Duodenal mucosa (tissue), 2 donors: ENCODE results near the gene ARSB.
"Not testable (repeated sequence)": the region's sequence is repeated elsewhere in the genome, so short reads cannot be mapped to it uniquely, and the experiment has no call there.

Experiments used
- H3K27ac ChIP-seq: one replicate; pipeline ENCODE4 v1.7.0; 2013; ENCODE audit warnings: low read depth, low read length
- H3K27me3 ChIP-seq, 2 donors: one replicate each; pipeline ENCODE4 v1.7.0; 2013; ENCODE audit warnings: low read length in 2 of 2, control low read depth in 1 of 2; ENCODE audit not compliant: insufficient read depth in 2 of 2, control insufficient read depth in 1 of 2
- H3K36me3 ChIP-seq, 2 donors: one replicate each; pipeline ENCODE4 v1.7.0; 2013; ENCODE audit warnings: low read length in 2 of 2, control low read depth in 1 of 2; ENCODE audit not compliant: insufficient read depth in 2 of 2, control insufficient read depth in 1 of 2
- H3K4me1 ChIP-seq, 2 donors: one replicate each; pipeline ENCODE4 v1.7.0; 2013; ENCODE audit warnings: low read length in 2 of 2, control low read depth in 1 of 2; ENCODE audit not compliant: insufficient read depth in 2 of 2, control insufficient read depth in 1 of 2
- H3K4me3 ChIP-seq, 2 donors: one replicate each; pipeline ENCODE4 v1.7.0; 2013; ENCODE audit warnings: low read length in 2 of 2, low read depth in 1 of 2
- H3K9ac ChIP-seq, 2 donors: one replicate each; pipeline ENCODE4 v1.7.0; 2013; ENCODE audit warnings: low read length in 2 of 2, low read depth in 1 of 2
- H3K9me3 ChIP-seq, 2 donors: one replicate each; pipeline ENCODE4 v1.7.0; 2013; ENCODE audit warnings: low read length in 2 of 2, control low read depth in 1 of 2; ENCODE audit not compliant: control insufficient read depth in 1 of 2

The ARSB gene

DNA sequence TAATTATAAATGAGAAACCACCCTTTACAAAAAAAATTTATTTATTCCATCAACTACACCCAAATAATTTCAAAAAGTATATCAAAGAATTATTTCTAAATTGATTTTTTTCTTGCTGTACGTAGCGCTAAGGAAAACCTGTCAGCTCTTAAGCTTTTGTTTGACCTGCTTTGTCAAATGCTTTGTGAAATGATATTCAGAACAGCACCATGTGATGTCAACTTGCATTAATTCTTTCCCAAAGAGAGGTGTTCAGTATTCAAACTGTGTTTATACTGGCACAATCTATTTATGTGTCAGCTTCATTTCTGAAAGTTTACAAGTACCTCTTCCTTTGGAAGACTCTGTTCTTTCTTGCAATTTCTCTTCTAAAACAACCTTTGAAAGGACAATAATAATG is 12.0 kb upstream of the ARSB start:
- Histone ChIP-seq H3K27me3 (no peaks in the 10 kb centered on the region), H3K4me1 (no peaks in the 10 kb centered on the region), H3K9ac (no peak overlapping the region)

DNA sequence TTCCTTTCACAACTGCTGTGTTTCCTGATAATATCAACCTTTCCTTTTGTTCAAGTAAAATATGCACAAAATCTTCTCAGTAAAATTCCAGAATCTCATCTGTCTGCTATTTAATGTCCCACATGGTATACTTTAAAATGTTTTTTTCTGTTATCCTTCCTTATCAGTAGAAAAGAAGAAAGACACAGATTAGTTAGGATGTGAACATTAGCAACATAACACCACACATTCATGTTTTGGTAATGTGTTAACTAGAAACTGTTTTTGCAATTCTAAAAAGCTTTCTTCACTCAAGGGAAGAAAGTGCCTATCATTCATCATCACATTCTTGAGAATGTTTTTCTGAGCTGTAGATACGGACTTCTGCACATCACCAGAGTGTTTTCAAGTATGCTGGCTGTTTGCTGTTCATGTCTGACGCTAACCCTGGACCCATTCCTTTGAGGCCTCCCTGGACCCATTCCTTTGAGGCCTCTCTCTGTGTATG is 10.5 kb upstream of the ARSB start:
- Histone ChIP-seq H3K9ac (no peak overlapping the region), H3K36me3 (no peaks in the 10 kb centered on the region), H3K27ac (no peak overlapping the region), H3K9me3 (no peaks in the 10 kb centered on the region), H3K4me1 (no peaks in the 10 kb centered on the region), H3K27me3 (no peaks in the 10 kb centered on the region), H3K4me3 (no peak overlapping the region)

More for the DNA sequence above, 12.0 kb upstream of the ARSB start:
- Histone ChIP-seq H3K9me3 (no peaks in the 10 kb centered on the region), H3K36me3 (no peaks in the 10 kb centered on the region), H3K4me3 (no peak overlapping the region), H3K27ac (no peak overlapping the region)

DNA sequence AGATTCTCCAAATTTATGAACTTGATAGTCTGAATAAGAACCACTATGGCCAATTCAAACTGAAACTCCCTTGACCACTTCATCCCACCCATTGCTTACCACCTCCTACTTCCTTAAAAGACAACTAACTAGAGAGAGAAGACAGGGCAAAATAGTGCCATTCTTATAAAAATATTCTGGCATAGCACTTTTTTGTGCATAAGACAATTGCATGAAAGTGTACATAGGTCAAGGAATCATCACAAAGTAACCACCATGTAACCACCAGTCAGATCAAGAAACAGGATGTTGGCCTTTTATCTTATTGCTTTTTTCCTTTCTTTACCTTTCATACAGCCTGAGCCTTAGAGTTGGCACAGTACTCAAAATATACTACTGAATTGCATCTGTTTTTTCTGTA is 8.1 kb upstream of the ARSB start:
- no peaks in the 10 kb centered on the region for H3K9me3 ChIP-seq
- H3K36me3 ChIP-seq: no peaks in the 10 kb centered on the region
- H3K4me1 ChIP-seq: no peaks in the 10 kb centered on the region
- H3K27me3 ChIP-seq: no peaks in the 10 kb centered on the region
- H3K27ac ChIP-seq: no peak overlapping the region
- H3K4me3 ChIP-seq: no peak overlapping the region
- no peak overlapping the region for H3K9ac ChIP-seq

DNA sequence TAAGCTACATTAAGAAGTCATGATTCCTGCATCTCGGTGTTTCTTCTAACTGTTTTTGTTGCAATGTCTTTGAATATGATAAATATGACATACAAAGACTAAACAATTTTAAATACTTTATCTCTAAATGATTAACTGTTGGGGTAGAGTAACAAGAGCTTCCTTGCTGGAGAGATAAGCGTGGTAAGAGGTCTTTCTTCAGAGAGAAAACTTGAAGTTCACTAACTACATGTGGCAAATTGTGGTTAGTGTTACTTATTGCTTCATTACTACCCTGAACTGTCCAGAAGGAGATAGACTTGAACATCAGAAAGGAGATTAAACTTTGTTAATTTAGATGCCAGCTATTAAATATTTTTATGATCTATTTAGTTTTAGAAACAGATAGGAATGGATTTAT is 7.0 kb upstream of the ARSB start:
- H3K27me3 ChIP-seq: no peaks in the 10 kb centered on the region
- H3K36me3 ChIP-seq: no peaks in the 10 kb centered on the region
- no peaks in the 10 kb centered on the region for H3K4me1 ChIP-seq
- no peaks in the 10 kb centered on the region for H3K9me3 ChIP-seq
- H3K27ac ChIP-seq: no peak overlapping the region
- H3K4me3 ChIP-seq: no peak overlapping the region
- H3K9ac ChIP-seq: no peak overlapping the region

DNA sequence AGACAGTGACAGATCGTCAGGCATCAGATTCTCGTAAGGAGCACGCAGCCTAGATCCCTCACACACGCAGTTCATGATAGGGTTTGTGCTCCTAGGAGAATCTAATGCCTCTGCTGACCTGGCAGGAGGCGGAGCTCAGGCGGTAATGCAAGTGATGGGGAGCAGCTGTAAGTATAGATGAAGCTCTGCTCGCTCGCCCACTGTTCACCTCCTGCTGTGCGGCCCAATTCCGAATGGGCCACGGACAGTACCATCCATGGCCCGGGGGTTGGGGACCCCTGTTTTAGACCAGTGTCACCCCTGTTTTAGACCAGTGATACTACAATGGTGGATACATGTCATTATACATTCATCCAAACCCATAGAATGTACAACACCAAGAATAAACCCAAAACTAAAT is 4.0 kb upstream of the ARSB start:
- no peaks in the 10 kb centered on the region for H3K9me3 ChIP-seq
- H3K27ac ChIP-seq: no peak overlapping the region
- no peaks in the 10 kb centered on the region for H3K27me3 ChIP-seq
- no peak overlapping the region for H3K4me3 ChIP-seq
- H3K4me1 ChIP-seq: peaks cover 6 to 7% of the 10 kb centered on the region in 2 donors
- H3K9ac ChIP-seq: no peak overlapping the region
- no peaks in the 10 kb centered on the region for H3K36me3 ChIP-seq

DNA sequence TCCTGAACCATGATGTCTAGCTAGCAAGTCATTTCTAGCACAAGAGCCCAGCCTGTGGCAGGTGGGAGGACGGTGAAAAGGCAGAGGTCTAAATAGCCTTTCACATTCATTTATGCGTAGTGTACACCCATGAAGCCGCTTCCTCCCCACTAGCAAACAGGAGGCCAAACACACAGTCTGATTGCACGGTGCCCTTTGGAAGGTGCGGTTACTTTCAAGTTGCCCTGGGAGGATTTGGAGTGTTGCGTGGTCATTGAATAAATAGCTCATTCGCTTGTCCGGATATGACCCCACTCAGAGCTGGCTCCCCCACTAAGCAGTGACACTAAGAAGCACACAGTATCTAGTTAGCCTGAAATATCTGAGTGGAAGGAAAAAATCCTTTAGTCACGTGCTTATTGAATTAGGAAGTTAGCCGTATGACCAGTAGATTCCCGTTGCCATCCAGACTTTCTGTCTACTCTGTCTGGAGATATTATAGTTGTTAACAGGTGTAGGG is 664 bp upstream of the ARSB start:
- Histone ChIP-seq H3K36me3 (no peaks in the 10 kb centered on the region), H3K27me3 (no peaks in the 10 kb centered on the region), H3K9ac (peak overlapping the region; percentile 53 to 75), H3K27ac (peak overlapping the region; percentile 90), H3K4me1 (peaks cover 14 to 20% of the 10 kb centered on the region in 2 donors), H3K4me3 (peak overlapping the region; percentile 84 to 89), H3K9me3 (no peaks in the 10 kb centered on the region)

- no peaks in the 10 kb centered on the region for H3K9me3 ChIP-seq
- peak overlapping the region; percentile 73 to 75 for H3K9ac ChIP-seq
- no peaks in the 10 kb centered on the region for H3K27me3 ChIP-seq
- peaks cover 14 to 24% of the 10 kb centered on the region in 2 donors for H3K4me1 ChIP-seq
- no peaks in the 10 kb centered on the region for H3K36me3 ChIP-seq
- peak overlapping the region; percentile 90 for H3K27ac ChIP-seq
- peak overlapping the region; percentile 84 to 89 for H3K4me3 ChIP-seq
Observed at GRCh38 chr5:78984439-78985115, 533 bp downstream of the ARSB start.

GRCh38 chr5:78983601-78984438 is 1.3 kb downstream of the ARSB start:
- Histone ChIP-seq H3K9ac (peak overlapping the region; percentile 8 to 73), H3K27ac (peak overlapping the region; percentile 90), H3K9me3 (no peaks in the 10 kb centered on the region), H3K36me3 (no peaks in the 10 kb centered on the region), H3K4me1 (peaks cover 14 to 24% of the 10 kb centered on the region in 2 donors), H3K27me3 (no peaks in the 10 kb centered on the region), H3K4me3 (peak overlapping the region; percentile 84 to 89)

GRCh38 chr5:78983194-78983593 is 1.9 kb downstream of the ARSB start:
- peak overlapping the region in 1 of 2 donors; percentile 73 for H3K9ac ChIP-seq
- peak overlapping the region; percentile 84 to 89 for H3K4me3 ChIP-seq
- not testable (repeated sequence) for H3K36me3 ChIP-seq, H3K9me3 ChIP-seq, H3K27ac ChIP-seq, H3K27me3 ChIP-seq
- H3K4me1 ChIP-seq: peaks cover 14 to 24% of the 10 kb centered on the region in 2 donors

DNA sequence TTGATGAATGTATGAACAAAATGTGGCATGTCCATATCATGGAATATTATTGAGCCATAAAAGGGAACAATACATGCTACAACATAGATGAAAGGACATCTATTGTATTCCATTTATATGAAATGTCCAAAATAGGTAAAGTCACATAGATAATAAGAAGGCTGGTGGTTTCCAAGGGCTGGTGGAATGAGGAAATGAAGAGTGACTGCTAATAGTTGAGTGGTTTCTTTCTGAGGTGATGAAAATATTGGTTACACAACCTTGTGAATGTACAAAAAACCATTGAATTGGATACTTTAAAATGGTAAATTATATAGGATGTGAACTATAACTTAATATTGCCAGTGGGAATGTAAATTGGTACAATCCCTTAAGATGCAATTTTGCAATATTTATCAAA is 5.2 kb downstream of the ARSB start:
- Histone ChIP-seq H3K27me3 (no peaks in the 10 kb centered on the region), H3K4me1 (peaks cover 8 to 18% of the 10 kb centered on the region in 2 donors), H3K9me3 (no peaks in the 10 kb centered on the region), H3K36me3 (no peaks in the 10 kb centered on the region), H3K4me3 (no peak overlapping the region), H3K27ac (no peak overlapping the region), H3K9ac (no peak overlapping the region)
